Uterus (tissue), 4 donors: Measurements from ENCODE around the gene NADK2. TPM values are rescaled to one million over a fixed set of nuclear protein-coding genes. Genes with fewer than 3 reads are reported as not detected.
A peak's percentile ranks its signal among the peaks of the same experiment; 100 is the strongest.

Experiments used
- DNase-seq, 2 donors: peaks; one replicate each; pipeline ENCODE4 v3.0.0-alpha.2; 2019 to 2020
- H3K27ac ChIP-seq, 2 donors: fragments of 200-600 bp; sonication (generic); 1 replicate in 1 of 2; 2 replicates in 1 of 2; pipeline ENCODE4 v1.5.1; 2016 to 2018
- H3K27me3 ChIP-seq, 2 donors: fragments of 200-600 bp; sonication (generic); one replicate each; pipeline ENCODE4 v1.5.1; 2018 to 2019; ENCODE audit warnings: control low read depth in 1 of 2
- H3K36me3 ChIP-seq, 2 donors: fragments of 200-600 bp; sonication (generic); one replicate each; pipeline ENCODE4 v1.5.1; 2019; ENCODE audit warnings: control low read depth in 1 of 2
- H3K4me1 ChIP-seq, 2 donors: fragments of 200-600 bp; sonication (generic); one replicate each; pipeline ENCODE4 v1.5.1; 2018 to 2019; ENCODE audit warnings: control low read depth in 1 of 2
- H3K4me3 ChIP-seq, 2 donors: fragments of 200-600 bp; sonication (generic); 1 replicate in 1 of 2; 2 replicates in 1 of 2; pipeline ENCODE4 v1.5.1; 2018 to 2019; ENCODE audit warnings: mild to moderate bottlenecking in 1 of 2
- H3K9me3 ChIP-seq, 2 donors: fragments of 200-600 bp; sonication (generic); one replicate each; pipeline ENCODE4 v1.5.1; 2019; ENCODE audit warnings: control low read depth in 1 of 2
- CTCF ChIP-seq, 4 experiments: fragments of 200-600 bp in 2 of 4; fragments of 450-650 bp in 2 of 4; sonication (generic) in 2 of 4; IDR thresholded peaks; one replicate each; pipeline ENCODE4 v1.5.1; 2016 to 2019; ENCODE audit warnings: antibody characterized with exemption in 4 of 4, mild to moderate bottlenecking in 2 of 4, moderate library complexity in 1 of 4
- POLR2A ChIP-seq, 2 donors: fragments of 450-650 bp; IDR thresholded peaks; one replicate each; pipeline ENCODE4 v1.6.1; 2016; ENCODE audit warnings: antibody characterized with exemption in 2 of 2, mild to moderate bottlenecking in 1 of 2, moderate library complexity in 1 of 2
- intact Hi-C: fragments of 100-400 bp; cut with DNase I; formaldehyde crosslinking; loops from one replicate; pipeline ENCODE4 v1.15.1; 2023; ENCODE audit warnings: low total_unique reads
- total RNA-seq, 4 donors: library from RNA; depleted of rRNA in 3 of 4; stranded (reverse); fragments of >200 nt in 3 of 4; gene quantifications; one replicate each; pipeline versions ENCODE4 v1.1.0 to v1.2.4, GENCODE V29; 2014 to 2023
- donor health status: DM: yes; HTN: yes; CAD: no.

NADK2 gene
- total RNA-seq, 4 donors from 2014 or later, result 19.2 to 74.7 (median 24.9) TPM

DNA sequence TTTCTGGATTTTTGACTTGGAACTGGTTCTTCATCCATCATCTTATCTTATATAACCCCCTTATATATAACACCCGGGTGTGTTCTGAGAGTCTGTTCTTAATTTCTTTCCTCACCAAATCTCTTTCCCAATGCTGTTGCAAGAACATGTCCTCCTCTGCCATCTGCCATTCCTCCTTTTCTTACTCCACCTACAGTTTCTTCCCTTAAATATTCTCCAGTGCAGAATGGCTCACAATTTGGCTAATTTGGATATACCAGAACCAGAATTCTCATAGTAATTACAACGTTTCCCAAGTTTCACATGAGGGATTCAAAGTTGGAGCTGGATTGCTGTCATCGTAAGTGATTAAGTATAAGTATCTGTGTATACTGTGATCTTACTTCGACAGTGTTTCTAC is 61.8 kb downstream of the NADK2 start:
- H3K4me1 ChIP-seq, result no peaks in the 10 kb centered on the region
- H3K27me3 ChIP-seq, result no peaks in the 10 kb centered on the region
- intact Hi-C loops, result no loop called here
- H3K27ac ChIP-seq, result no peak overlapping the region
- DNase-seq, result no peak
- TF ChIP-seq CTCF (IDR thresholded peaks at IDR 0.05), result no peak
- TF ChIP-seq POLR2A (IDR thresholded peaks at IDR 0.05), result no peak
- H3K4me3 ChIP-seq, result no peak overlapping the region
- no peaks in the 10 kb centered on the region for H3K36me3 ChIP-seq
- no peaks in the 10 kb centered on the region for H3K9me3 ChIP-seq

GRCh38 chr5:36178524-36178890 is 63.2 kb downstream of the NADK2 start:
- intact Hi-C loops, result no loop called here
- H3K9me3 ChIP-seq, result no peaks in the 10 kb centered on the region
- no peaks in the 10 kb centered on the region for H3K36me3 ChIP-seq
- no peak overlapping the region for H3K4me3 ChIP-seq
- DNase-seq, result no peak
- H3K27me3 ChIP-seq, result no peaks in the 10 kb centered on the region
- TF ChIP-seq CTCF (IDR thresholded peaks at IDR 0.05) (no peak), POLR2A (IDR thresholded peaks at IDR 0.05) (no peak)
- no peaks in the 10 kb centered on the region for H3K4me1 ChIP-seq
- no peak overlapping the region for H3K27ac ChIP-seq

- no peaks in the 10 kb centered on the region for H3K36me3 ChIP-seq
- H3K27me3 ChIP-seq, result no peaks in the 10 kb centered on the region
- intact Hi-C loops, result no loop called here
- DNase-seq, result no peak
- no peaks in the 10 kb centered on the region for H3K4me1 ChIP-seq
- peak; percentile 32 to 58 (median 44) for TF ChIP-seq CTCF (IDR thresholded peaks at IDR 0.05)
- TF ChIP-seq POLR2A (IDR thresholded peaks at IDR 0.05), result no peak
- H3K9me3 ChIP-seq, result no peaks in the 10 kb centered on the region
- H3K4me3 ChIP-seq, result no peak overlapping the region
- no peak overlapping the region for H3K27ac ChIP-seq
Measured at GRCh38 chr5:36177715-36178523, 63.8 kb downstream of the NADK2 start.

DNA sequence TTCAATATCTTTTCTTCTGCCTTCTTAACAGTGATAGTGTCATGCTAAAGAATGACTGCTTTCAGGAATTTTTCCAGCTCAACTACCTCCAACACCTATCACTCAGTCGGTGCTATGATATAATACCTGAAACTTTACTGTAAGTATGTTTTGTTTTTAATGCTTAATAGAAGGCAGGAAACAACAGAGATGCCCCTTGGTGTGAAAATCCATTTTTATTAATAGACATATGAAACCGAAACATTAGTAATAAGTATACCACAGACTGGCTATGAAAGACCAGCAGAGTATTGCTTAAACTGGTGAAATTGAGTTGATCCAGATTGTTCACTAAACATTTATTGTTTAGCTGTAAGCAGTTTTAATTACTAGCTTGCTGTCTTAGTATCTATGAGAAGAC is 64.6 kb downstream of the NADK2 start:
- no peak for DNase-seq
- H3K27me3 ChIP-seq, result no peaks in the 10 kb centered on the region
- no peak overlapping the region for H3K4me3 ChIP-seq
- no peaks in the 10 kb centered on the region for H3K4me1 ChIP-seq
- no peaks in the 10 kb centered on the region for H3K9me3 ChIP-seq
- intact Hi-C loops, result no loop called here
- H3K36me3 ChIP-seq, result no peaks in the 10 kb centered on the region
- no peak for TF ChIP-seq POLR2A (IDR thresholded peaks at IDR 0.05)
- no peak for TF ChIP-seq CTCF (IDR thresholded peaks at IDR 0.05)
- no peak overlapping the region for H3K27ac ChIP-seq

DNA sequence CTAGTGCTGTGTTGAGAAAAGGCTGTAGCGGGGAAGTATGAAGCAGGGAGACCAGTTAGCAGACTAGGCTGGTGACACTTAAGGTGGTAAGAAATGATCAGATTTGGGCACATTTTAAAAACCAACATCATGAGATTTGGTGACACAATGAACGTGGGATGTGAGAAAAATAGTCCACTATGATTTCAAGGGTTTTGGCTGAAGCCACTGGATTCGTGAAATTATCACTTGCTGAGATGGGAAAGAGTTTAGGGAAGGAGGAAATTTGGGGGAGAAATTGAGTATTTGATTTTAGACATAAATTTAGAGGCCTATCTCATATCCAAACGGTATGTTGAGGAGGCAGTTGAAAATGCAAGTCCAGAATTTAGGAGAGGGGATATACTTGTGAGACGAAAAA is 66.7 kb downstream of the NADK2 start:
- no peaks in the 10 kb centered on the region for H3K36me3 ChIP-seq
- TF ChIP-seq CTCF (IDR thresholded peaks at IDR 0.05), result no peak
- TF ChIP-seq POLR2A (IDR thresholded peaks at IDR 0.05), result no peak

More for the DNA sequence above, 66.7 kb downstream of the NADK2 start:
- Histone ChIP-seq H3K27me3 (no peaks in the 10 kb centered on the region), H3K4me3 (no peak overlapping the region), H3K4me1 (no peaks in the 10 kb centered on the region), H3K27ac (no peak overlapping the region), H3K9me3 (no peaks in the 10 kb centered on the region)
- intact Hi-C loops, result no loop called here
- DNase-seq, result no peak
